ENCODE measurements around the gene POLD2. TPM values are rescaled to one million over a fixed set of nuclear protein-coding genes. Genes with fewer than 3 reads are reported as not detected.

POLD2 gene
- total RNA-seq, 1 experiment from 2014 or later = 131 TPM

GRCh38 chr7:44119829-44120380 is 3.4 kb downstream of the POLD2 start:
- no peaks in the 10 kb centered on the region; a peak in 1 of 5 replicates for H3K9me3 Mint-ChIP-seq
- Histone ChIP-seq H3K27me3 (ENCODE audit: insufficient read depth, low read length) (no peaks in the 10 kb centered on the region), H2BK20ac (ENCODE audit: low read depth, low read length, poor library complexity, severe bottlenecking) (no peak overlapping the region), H3K23me2 (ENCODE audit: insufficient read length, low read depth, low read length, poor library complexity, severe bottlenecking) (peaks cover 11% of the 10 kb centered on the region), H2AK5ac (ENCODE audit: insufficient read length, low read length) (no peak overlapping the region), H2BK12ac (ENCODE audit: insufficient read length, low read depth, low read length) (no peak overlapping the region), H3T11ph (ENCODE audit: low read length) (no peak overlapping the region), H3K18ac (ENCODE audit: insufficient read length, low read depth, low read length) (no peak overlapping the region), H3K9ac (ENCODE audit: extremely low read depth, insufficient read length, low read length) (no peak overlapping the region), H4K8ac (replicated peaks; ENCODE audit: insufficient read length, low read depth, low read length) (no peak overlapping the region), H3K27ac (ENCODE audit: insufficient read length, low read depth, low read length) (no peak overlapping the region), H2BK5ac (ENCODE audit: insufficient read length, low read length) (no peak overlapping the region), H2BK15ac (ENCODE audit: low read depth, low read length) (no peak overlapping the region), H3K23ac (ENCODE audit: insufficient read length, low read depth, low read length) (no peak overlapping the region), H4K5ac (ENCODE audit: insufficient read length, low read depth, low read length) (no peak overlapping the region), H3K56ac (ENCODE audit: insufficient read length, low read depth, low read length) (no peak overlapping the region), H4K20me1 (ENCODE audit: control insufficient read depth, insufficient read depth, insufficient read length) (no peaks in the 10 kb centered on the region), H3K79me2 (ENCODE audit: insufficient read depth, low read length) (no peaks in the 10 kb centered on the region; the same call in 1 of the 2 replicates), H3K9me3 (ENCODE audit: control insufficient read depth, low read depth, low read length) (no peaks in the 10 kb centered on the region), H2BK120ac (ENCODE audit: low read depth, low read length, poor library complexity, severe bottlenecking) (no peak overlapping the region), H3K4me1 (ENCODE audit: insufficient read depth, low read length) (no peaks in the 10 kb centered on the region), H3K14ac (ENCODE audit: insufficient read depth, low read length) (no peak overlapping the region), H3K4me2 (ENCODE audit: insufficient read depth, insufficient read length, low read length) (no peak overlapping the region), H2AFZ (ENCODE audit: low read length) (no peak overlapping the region), H3K79me1 (ENCODE audit: insufficient read depth, low read depth, low read length, poor library complexity, severe bottlenecking) (peaks cover 2% of the 10 kb centered on the region), H4K91ac (ENCODE audit: insufficient read length, low read depth, low read length) (no peak overlapping the region), H3K4ac (ENCODE audit: low read depth, low read length) (no peak overlapping the region)
- H3K27ac Mint-ChIP-seq = no peak overlapping the region
- H3K27me3 Mint-ChIP-seq (ENCODE audit: low read depth) = peaks cover 5% of the 10 kb centered on the region
- H3K36me3 Mint-ChIP-seq (ENCODE audit: insufficient read depth in 1 of 3, low read depth in 3 of 3) = peaks cover 35 to 74% (median 63%) of the 10 kb centered on the region in 3 experiments
- no peak for TF ChIP-seq CTCF (conservative IDR thresholded peaks at IDR 0.05)
- DNase-seq = no peak
- peak overlapping the region in 1 of 2 experiments; percentile 36; a peak in 1 of 5 replicates for H3K4me3 Mint-ChIP-seq
- WGBS (ENCODE audit: extremely low coverage, insufficient read length, low lambda C conversion rate) = no CpG with 5 or more reads among the region's 8 CpGs
- H3K4me1 Mint-ChIP-seq = peaks cover 10 to 12% of the 10 kb centered on the region in 2 experiments
